Measurements from ENCODE around the gene FMO1.

The FMO1 gene

GRCh38 chr1:171329251-171329650, 81.0 kb downstream of the FMO1 start:
- DNase-seq (ENCODE audit: insufficient read length, low spot score) (no peak), FAIRE-seq (no peak)
- TF ChIP-seq POU2F2 (IDR thresholded peaks at IDR 0.05; ENCODE audit: low read depth, low read length): no peak
- TF ChIP-seq POLR2A (IDR thresholded peaks at IDR 0.05; ENCODE audit: low read depth, low read length): no peak
- no peak for TF ChIP-seq TAF1 (IDR thresholded peaks at IDR 0.05; ENCODE audit: low read depth, low read length)
- no peak for TF ChIP-seq POLR2AphosphoS5 (IDR thresholded peaks at IDR 0.05; ENCODE audit: low read depth, low read length)
- no peak for TF ChIP-seq SPI1 (IDR thresholded peaks at IDR 0.05; ENCODE audit: low read depth, low read length)
- no peak for TF ChIP-seq PAX5 (IDR thresholded peaks at IDR 0.05; ENCODE audit: insufficient read depth, low read length, severe bottlenecking)

- FAIRE-seq (no peak), DNase-seq (ENCODE audit: insufficient read length, low spot score) (no peak)
- TF ChIP-seq PAX5 (IDR thresholded peaks at IDR 0.05; ENCODE audit: insufficient read depth, low read length, severe bottlenecking) (no peak), POLR2A (IDR thresholded peaks at IDR 0.05; ENCODE audit: low read depth, low read length) (no peak), TAF1 (IDR thresholded peaks at IDR 0.05; ENCODE audit: low read depth, low read length) (no peak)
Observed at GRCh38 chr1:171334024-171334640, 85.8 kb downstream of the FMO1 start.
